Fibroblast of mammary gland (primary cell): ENCODE results near the gene PTBP1.

Experiments
- DNase-seq: peaks from one replicate; pipeline ENCODE4 v3.0.0-alpha.2; 2010; ENCODE audit warnings: low read depth
- H3K4me3 ChIP-seq: 2 replicates; pipeline ENCODE4 v1.5.1; 2011; ENCODE audit warnings: low read depth, mild to moderate bottlenecking, low read length, moderate library complexity; ENCODE audit not compliant: control insufficient read depth
- TF ChIP-seq, protein P1 (sequence below): conservative IDR thresholded peaks from 2 replicates; pipeline ENCODE4 v1.5.1; 2011; ENCODE audit warnings: low read depth, low read length, inconsistent platforms; ENCODE audit not compliant: control insufficient read depth, insufficient read depth

Gene PTBP1

DNA sequence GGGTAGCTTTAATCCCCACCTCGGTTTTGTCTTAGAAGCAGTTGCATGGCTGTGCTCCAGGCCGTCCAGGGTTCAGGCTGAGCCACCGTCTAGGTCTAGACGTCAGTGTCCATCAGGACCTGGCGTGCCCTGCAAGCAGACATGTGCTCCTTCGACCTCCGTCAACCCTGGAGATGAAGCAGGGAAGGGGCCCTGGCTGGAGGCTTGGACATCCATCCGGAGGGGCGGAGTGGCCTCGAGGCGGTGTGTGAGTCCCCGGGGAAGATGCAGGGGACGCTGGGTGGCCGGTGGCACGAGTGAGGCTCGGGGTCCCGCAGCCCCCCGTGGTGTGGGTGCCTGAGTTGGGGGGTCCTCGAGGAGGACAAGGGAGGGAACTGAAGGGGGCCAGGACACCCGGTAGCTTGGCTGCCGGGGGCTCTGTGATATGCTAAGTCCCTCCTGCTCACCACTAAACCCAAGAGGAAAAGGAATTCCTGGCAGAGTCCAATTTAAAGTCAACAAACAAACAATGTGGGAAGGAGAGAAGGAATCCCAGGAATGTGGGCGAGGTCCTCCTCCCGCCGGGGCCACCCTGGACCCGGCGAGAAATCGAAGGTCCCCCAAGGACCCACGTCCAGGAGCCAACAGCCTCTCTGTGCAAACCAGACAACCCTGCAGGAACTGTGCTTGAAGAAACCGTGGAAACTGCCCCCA, 14.9 kb upstream of the PTBP1 start:
- TF ChIP-seq, protein P1, sequence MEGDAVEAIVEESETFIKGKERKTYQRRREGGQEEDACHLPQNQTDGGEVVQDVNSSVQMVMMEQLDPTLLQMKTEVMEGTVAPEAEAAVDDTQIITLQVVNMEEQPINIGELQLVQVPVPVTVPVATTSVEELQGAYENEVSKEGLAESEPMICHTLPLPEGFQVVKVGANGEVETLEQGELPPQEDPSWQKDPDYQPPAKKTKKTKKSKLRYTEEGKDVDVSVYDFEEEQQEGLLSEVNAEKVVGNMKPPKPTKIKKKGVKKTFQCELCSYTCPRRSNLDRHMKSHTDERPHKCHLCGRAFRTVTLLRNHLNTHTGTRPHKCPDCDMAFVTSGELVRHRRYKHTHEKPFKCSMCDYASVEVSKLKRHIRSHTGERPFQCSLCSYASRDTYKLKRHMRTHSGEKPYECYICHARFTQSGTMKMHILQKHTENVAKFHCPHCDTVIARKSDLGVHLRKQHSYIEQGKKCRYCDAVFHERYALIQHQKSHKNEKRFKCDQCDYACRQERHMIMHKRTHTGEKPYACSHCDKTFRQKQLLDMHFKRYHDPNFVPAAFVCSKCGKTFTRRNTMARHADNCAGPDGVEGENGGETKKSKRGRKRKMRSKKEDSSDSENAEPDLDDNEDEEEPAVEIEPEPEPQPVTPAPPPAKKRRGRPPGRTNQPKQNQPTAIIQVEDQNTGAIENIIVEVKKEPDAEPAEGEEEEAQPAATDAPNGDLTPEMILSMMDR = no peak
- DNase-seq = no peak
- H3K4me3 ChIP-seq = no peak overlapping the region

DNA sequence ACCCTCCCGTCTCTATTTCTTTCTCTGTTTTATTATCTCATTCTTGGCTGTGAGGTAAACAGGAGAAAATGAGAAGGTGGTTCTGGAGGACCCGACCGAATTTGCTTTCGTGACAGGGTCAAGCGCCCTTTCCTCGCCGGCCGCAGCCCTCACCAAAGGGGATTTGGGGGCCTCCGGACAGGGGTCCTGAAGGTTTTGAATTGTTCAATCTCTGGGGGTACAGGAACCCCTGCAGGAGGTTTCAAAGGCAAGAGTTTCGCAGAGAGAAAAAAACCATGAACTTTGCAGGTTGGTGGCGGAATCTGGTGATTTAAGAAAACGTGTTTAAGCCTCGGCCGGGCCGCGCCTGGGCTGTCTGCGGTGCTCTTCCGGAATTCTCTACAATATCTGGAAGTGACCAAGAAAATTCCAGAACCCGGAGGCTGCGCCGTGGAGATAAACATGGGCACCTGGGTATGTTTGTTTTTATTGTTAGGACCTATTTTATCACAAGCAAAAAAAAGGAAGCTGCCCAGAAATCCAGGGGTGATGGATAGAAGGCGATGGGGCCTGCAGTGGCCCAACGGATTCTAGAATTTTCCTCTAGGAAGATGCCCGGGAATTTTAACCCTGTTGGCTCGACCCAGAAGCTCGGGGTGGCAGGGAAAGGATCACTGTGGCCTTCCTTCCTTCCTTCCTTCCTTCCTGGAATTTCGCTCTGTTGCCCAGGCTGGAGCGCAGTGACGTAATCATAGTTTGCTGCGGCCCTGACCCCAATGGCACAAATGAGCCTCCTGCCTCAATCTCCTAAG, 14.2 kb upstream of the PTBP1 start:
- no peak overlapping the region for H3K4me3 ChIP-seq
- TF ChIP-seq, protein P1 = no peak
- DNase-seq = no peak

DNA sequence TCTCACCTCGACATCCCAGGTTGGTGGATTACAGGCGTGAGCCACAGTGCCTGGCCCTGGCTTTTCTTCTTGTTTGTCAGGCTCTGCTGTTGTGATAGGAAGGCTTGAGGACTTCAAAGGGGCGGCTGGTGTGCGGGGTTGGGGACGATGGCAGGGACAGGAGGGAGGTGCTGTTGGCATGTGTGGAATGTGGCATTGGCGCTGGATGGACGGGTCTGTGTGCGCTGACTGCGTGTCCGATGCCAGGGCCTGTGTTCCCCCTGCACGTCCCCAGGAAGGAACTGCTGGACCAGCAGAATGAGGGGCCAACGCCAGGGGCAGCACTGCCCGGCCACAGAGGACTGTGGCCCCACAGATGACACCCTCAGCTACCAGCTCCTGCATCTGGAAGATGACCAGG, 12.7 kb upstream of the PTBP1 start:
- no peak for DNase-seq
- TF ChIP-seq, protein P1 = no peak
- H3K4me3 ChIP-seq = no peak overlapping the region

DNA sequence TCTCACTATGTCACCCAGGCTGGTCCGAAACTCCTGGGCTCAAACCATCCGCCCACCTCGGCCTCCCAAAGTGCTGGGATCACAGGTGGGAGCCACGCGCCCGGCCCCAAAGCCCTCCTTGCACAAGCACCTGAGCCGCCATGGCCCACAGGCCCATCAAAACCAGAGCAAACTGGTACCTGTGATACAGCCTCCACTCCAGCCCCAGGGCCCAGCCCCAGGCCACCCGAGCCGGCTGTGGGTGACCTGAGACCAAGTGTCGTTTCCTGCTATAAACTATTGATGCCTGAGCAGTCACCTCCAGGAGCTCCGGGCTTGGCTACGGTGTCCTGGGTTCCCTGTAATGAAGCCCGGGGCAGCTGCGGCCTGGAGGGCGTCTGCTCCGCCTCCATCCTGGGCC, 9.7 kb upstream of the PTBP1 start:
- TF ChIP-seq, protein P1 = no peak
- no peak overlapping the region for H3K4me3 ChIP-seq
- DNase-seq = no peak

GRCh38 chr19:788686-788982, 8.6 kb upstream of the PTBP1 start:
- DNase-seq = no peak
- TF ChIP-seq, protein P1 = no peak
- H3K4me3 ChIP-seq = no peak overlapping the region

GRCh38 chr19:788983-789700, 8.1 kb upstream of the PTBP1 start:
- no peak overlapping the region for H3K4me3 ChIP-seq
- no peak for DNase-seq
- TF ChIP-seq, protein P1 = no peak
